SU-DHL-6 (cell line): Measurements from ENCODE around the gene CLCNKA.
A peak's percentile ranks its signal among the peaks of the same experiment; 100 is the strongest.

Experiments used
- H2AFZ ChIP-seq: fragments of 200-600 bp; sonication (generic); 2 replicates; pipeline ENCODE4 v1.6.1; 2014; ENCODE audit warnings: low read depth, mild to moderate bottlenecking, moderate library complexity, mixed read lengths, antibody characterized with exemption, low read length; ENCODE audit not compliant: severe bottlenecking
- H3F3A ChIP-seq: fragments of 200-600 bp; shearing (Covaris generic); 2 replicates; pipeline ENCODE4 v1.6.0; 2016; ENCODE audit warnings: antibody characterized with exemption, mild to moderate bottlenecking; ENCODE audit not compliant: insufficient read depth
- H3K27ac ChIP-seq: fragments of 200-600 bp; sonication (generic); 2 replicates; pipeline ENCODE4 v1.5.1; 2016; ENCODE audit warnings: low read depth, mild to moderate bottlenecking, low read length, moderate library complexity, mixed read lengths
- H3K27me3 ChIP-seq: fragments of 200-600 bp; sonication (generic), shearing (Covaris generic); 2 replicates; pipeline ENCODE4 v1.6.0; 2014; ENCODE audit warnings: mild to moderate bottlenecking, low read length
- H3K36me3 ChIP-seq: fragments of 200-600 bp; sonication (generic); 2 replicates; pipeline ENCODE4 v1.6.1; 2014; ENCODE audit warnings: mild to moderate bottlenecking, low read length, mixed read lengths
- H3K4me2 ChIP-seq: fragments of 300-600, 200-600 bp; shearing (Covaris generic), sonication (generic); 2 replicates; pipeline ENCODE4 v1.6.0; 2014; ENCODE audit warnings: low read length, low read depth, mild to moderate bottlenecking; ENCODE audit not compliant: poor library complexity, severe bottlenecking
- H3K4me3 ChIP-seq: fragments of 200-600 bp; sonication (generic); 2 replicates; pipeline ENCODE4 v1.5.1; 2014; ENCODE audit warnings: antibody characterized with exemption, low read length, mild to moderate bottlenecking, mixed read lengths; ENCODE audit not compliant: insufficient read depth, poor library complexity, severe bottlenecking
- H3K79me2 ChIP-seq: fragments of 200-600 bp; sonication (generic); 2 replicates; pipeline ENCODE4 v1.6.1; 2014; ENCODE audit warnings: mild to moderate bottlenecking, low read length, moderate library complexity; ENCODE audit not compliant: insufficient read depth
- H3K9ac ChIP-seq: fragments of 200-600 bp; sonication (generic); 2 replicates; pipeline ENCODE4 v1.7.0; 2014; ENCODE audit warnings: mild to moderate bottlenecking, low read length
- H3K9me2 ChIP-seq: fragments of 200-600 bp; sonication (generic); replicated peaks from 2 replicates; pipeline ENCODE4 v1.6.1; 2014; ENCODE audit warnings: low read length; ENCODE audit not compliant: insufficient read depth
- H3K9me3 ChIP-seq: fragments of 200-600 bp; sonication (generic); 2 replicates; pipeline ENCODE4 v1.6.1; 2014; ENCODE audit warnings: low read length, mixed read lengths; ENCODE audit not compliant: insufficient read depth
- H4K20me1 ChIP-seq: fragments of 200-600 bp; sonication (generic); 2 replicates; pipeline ENCODE4 v1.6.1; 2014; ENCODE audit warnings: low read depth, mild to moderate bottlenecking, antibody characterized with exemption, low read length, moderate library complexity, mixed read lengths
- CTCF ChIP-seq: fragments of 200-600 bp; sonication (generic); IDR thresholded peaks from one replicate; pipeline ENCODE4 v1.5.1; 2017; ENCODE audit warnings: antibody characterized with exemption, mild to moderate bottlenecking, low read length, moderate library complexity; ENCODE audit not compliant: insufficient read depth, poor library complexity, severe bottlenecking
- EZH2phosphoT487 ChIP-seq: fragments of 200-600 bp; sonication (generic), shearing (Covaris generic); conservative IDR thresholded peaks from 2 replicates; pipeline ENCODE4 v1.6.1; 2018; ENCODE audit warnings: mild to moderate bottlenecking, antibody characterized with exemption, low read length, moderate library complexity, mixed read lengths

Gene CLCNKA

GRCh38 chr1:16077406-16078245, 55.8 kb downstream of the CLCNKA start:
- Histone ChIP-seq H3K36me3 (no peaks in the 10 kb centered on the region), H2AFZ (no peak overlapping the region), H3K27ac (no peak overlapping the region), H3K4me3 (no peak overlapping the region), H4K20me1 (no peaks in the 10 kb centered on the region), H3K9me2 (no peaks in the 10 kb centered on the region), H3K27me3 (no peaks in the 10 kb centered on the region), H3K79me2 (no peaks in the 10 kb centered on the region), H3K9ac (no peak overlapping the region), H3F3A (no peaks in the 10 kb centered on the region), H3K4me2 (no peak overlapping the region), H3K9me3 (no peaks in the 10 kb centered on the region)
- TF ChIP-seq EZH2phosphoT487 = no peak
- TF ChIP-seq CTCF = no peak

- Histone ChIP-seq H3K4me2 (no peak overlapping the region), H3K79me2 (no peaks in the 10 kb centered on the region), H3K9me3 (no peaks in the 10 kb centered on the region), H3K36me3 (no peaks in the 10 kb centered on the region), H3K4me3 (no peak overlapping the region), H3K9me2 (no peaks in the 10 kb centered on the region), H4K20me1 (no peaks in the 10 kb centered on the region), H3K9ac (no peak overlapping the region), H3K27me3 (no peaks in the 10 kb centered on the region), H2AFZ (peak overlapping the region; percentile 53), H3F3A (no peaks in the 10 kb centered on the region), H3K27ac (no peak overlapping the region)
- peak; percentile 69 for TF ChIP-seq CTCF
- no peak for TF ChIP-seq EZH2phosphoT487
Observed at GRCh38 chr1:16078925-16079656, 57.3 kb downstream of the CLCNKA start.

GRCh38 chr1:16080422-16081150, 58.8 kb downstream of the CLCNKA start:
- no peaks in the 10 kb centered on the region for H4K20me1 ChIP-seq
- H3K9me3 ChIP-seq = no peaks in the 10 kb centered on the region
- no peak overlapping the region for H2AFZ ChIP-seq
- H3K9me2 ChIP-seq = no peaks in the 10 kb centered on the region
- TF ChIP-seq EZH2phosphoT487 (no peak), CTCF (no peak)
- no peaks in the 10 kb centered on the region for H3K27me3 ChIP-seq
- no peak overlapping the region for H3K4me2 ChIP-seq
- no peak overlapping the region for H3K4me3 ChIP-seq
- H3K79me2 ChIP-seq = no peaks in the 10 kb centered on the region
- no peak overlapping the region for H3K9ac ChIP-seq
- H3K27ac ChIP-seq = no peak overlapping the region
- H3K36me3 ChIP-seq = no peaks in the 10 kb centered on the region
- no peaks in the 10 kb centered on the region for H3F3A ChIP-seq
